ENCODE measurements around the gene PTPRK.
"Not testable (repeated sequence)": the region's sequence is repeated elsewhere in the genome, so short reads cannot be mapped to it uniquely, and the experiment has no call there.

Gene PTPRK

DNA sequence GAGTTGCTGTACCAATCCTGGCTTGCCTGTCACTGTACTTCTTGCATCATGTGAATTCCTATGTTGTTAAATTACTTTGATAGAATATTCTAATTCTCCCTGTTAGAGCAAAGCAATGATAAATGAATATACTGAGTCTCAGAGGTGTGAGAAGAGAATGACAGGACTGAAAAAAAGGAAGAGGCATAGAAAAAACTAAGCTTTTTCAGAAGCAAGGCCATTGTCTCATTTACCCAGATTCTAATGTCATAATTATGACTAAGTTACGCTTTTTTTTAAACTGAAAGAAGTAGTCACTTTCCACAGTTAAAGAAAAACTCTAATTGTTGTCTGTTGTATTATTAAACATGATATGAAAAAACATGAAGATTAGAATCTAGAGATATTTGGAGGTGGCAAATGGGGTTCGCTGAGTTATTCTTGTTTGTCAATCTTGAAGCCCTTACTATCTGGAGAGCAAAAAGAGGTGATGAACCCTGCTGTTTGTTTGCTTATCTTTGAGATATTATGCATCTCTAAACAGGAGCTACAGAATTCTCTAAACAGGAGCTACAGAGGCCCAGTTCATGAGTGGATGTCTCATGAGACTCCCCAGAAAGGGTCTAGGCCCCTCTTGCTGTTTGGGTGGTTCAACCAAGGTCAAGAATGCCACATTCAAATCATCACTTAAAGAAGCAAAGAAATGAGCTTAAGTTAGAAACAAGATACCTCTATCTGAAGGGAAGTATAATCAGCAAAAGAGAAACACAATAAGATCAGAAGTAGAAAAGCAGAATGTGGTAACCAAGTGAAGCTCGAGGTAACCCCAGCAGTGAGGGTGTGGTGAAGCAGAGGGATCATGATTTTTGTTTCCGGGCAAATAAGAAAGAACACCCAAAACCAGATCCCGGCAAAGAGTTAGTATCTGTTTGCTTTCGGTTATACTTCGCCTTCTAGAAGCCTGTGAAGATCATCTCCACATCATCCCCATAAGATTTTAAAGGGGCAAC, 586.3 kb downstream of the PTPRK start:
- TF ChIP-seq, protein P1, sequence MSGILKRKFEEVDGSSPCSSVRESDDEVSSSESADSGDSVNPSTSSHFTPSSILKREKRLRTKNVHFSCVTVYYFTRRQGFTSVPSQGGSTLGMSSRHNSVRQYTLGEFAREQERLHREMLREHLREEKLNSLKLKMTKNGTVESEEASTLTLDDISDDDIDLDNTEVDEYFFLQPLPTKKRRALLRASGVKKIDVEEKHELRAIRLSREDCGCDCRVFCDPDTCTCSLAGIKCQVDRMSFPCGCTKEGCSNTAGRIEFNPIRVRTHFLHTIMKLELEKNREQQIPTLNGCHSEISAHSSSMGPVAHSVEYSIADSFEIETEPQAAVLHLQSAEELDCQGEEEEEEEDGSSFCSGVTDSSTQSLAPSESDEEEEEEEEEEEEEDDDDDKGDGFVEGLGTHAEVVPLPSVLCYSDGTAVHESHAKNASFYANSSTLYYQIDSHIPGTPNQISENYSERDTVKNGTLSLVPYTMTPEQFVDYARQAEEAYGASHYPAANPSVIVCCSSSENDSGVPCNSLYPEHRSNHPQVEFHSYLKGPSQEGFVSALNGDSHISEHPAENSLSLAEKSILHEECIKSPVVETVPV (CRISPR knock-in tag; IDR thresholded peaks at IDR 0.05): no peak
- TF ChIP-seq ZNF565 (CRISPR knock-in tag; conservative IDR thresholded peaks at IDR 0.05; ENCODE audit: low read depth) (no peak), TCF4 (CRISPR knock-in tag; IDR thresholded peaks at IDR 0.05; ENCODE audit: borderline replicate concordance) (no peak), ZC3H10 (CRISPR knock-in tag; IDR thresholded peaks at IDR 0.05) (no peak), ZFP3 (CRISPR knock-in tag; IDR thresholded peaks at IDR 0.05) (no peak), ZFP30 (CRISPR knock-in tag; IDR thresholded peaks at IDR 0.05) (no peak), TOX (CRISPR knock-in tag; IDR thresholded peaks at IDR 0.05; ENCODE audit: borderline replicate concordance) (no peak)
- ATAC-seq: no peak

DNA sequence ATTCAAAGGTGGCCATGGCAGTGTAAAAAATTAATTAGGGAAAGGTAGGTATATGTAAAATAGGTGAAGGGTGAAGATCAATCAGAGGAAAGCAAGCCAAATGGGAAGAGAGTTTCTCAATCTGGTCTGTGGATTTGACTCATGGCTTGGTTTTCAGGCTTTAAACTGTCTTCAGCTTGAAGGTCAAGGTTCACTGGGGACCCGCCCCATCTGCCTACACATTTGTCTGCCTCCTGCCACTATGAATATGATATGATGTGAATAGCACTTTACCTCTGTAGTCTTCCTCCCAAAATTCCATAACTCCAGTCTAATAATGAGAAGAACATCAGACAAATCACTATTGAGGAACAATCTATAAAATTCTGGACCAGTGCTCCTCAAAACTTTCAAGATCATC, 587.3 kb downstream of the PTPRK start:
- TF ChIP-seq, protein P2, sequence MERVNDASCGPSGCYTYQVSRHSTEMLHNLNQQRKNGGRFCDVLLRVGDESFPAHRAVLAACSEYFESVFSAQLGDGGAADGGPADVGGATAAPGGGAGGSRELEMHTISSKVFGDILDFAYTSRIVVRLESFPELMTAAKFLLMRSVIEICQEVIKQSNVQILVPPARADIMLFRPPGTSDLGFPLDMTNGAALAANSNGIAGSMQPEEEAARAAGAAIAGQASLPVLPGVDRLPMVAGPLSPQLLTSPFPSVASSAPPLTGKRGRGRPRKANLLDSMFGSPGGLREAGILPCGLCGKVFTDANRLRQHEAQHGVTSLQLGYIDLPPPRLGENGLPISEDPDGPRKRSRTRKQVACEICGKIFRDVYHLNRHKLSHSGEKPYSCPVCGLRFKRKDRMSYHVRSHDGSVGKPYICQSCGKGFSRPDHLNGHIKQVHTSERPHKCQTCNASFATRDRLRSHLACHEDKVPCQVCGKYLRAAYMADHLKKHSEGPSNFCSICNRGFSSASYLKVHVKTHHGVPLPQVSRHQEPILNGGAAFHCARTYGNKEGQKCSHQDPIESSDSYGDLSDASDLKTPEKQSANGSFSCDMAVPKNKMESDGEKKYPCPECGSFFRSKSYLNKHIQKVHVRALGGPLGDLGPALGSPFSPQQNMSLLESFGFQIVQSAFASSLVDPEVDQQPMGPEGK (CRISPR knock-in tag; IDR thresholded peaks at IDR 0.05; ENCODE audit: borderline replicate concordance): no peak
- no peak for TF ChIP-seq TOX (CRISPR knock-in tag; IDR thresholded peaks at IDR 0.05; ENCODE audit: borderline replicate concordance)
- TF ChIP-seq ISL1 (CRISPR knock-in tag; IDR thresholded peaks at IDR 0.05): no peak
- no peak for TF ChIP-seq ZNF565 (CRISPR knock-in tag; conservative IDR thresholded peaks at IDR 0.05; ENCODE audit: low read depth)
- TF ChIP-seq, protein P1 (CRISPR knock-in tag; IDR thresholded peaks at IDR 0.05): no peak
- no peak for TF ChIP-seq ZNF70 (CRISPR knock-in tag; IDR thresholded peaks at IDR 0.05)
- no peak for TF ChIP-seq ZNF8 (CRISPR knock-in tag; IDR thresholded peaks at IDR 0.05)
- TF ChIP-seq, protein P3, sequence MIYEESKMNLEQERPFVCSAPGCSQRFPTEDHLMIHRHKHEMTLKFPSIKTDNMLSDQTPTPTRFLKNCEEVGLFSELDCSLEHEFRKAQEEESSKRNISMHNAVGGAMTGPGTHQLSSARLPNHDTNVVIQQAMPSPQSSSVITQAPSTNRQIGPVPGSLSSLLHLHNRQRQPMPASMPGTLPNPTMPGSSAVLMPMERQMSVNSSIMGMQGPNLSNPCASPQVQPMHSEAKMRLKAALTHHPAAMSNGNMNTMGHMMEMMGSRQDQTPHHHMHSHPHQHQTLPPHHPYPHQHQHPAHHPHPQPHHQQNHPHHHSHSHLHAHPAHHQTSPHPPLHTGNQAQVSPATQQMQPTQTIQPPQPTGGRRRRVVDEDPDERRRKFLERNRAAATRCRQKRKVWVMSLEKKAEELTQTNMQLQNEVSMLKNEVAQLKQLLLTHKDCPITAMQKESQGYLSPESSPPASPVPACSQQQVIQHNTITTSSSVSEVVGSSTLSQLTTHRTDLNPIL (CRISPR knock-in tag; IDR thresholded peaks at IDR 0.05; ENCODE audit: low read depth): no peak
- ATAC-seq: no peak

DNA sequence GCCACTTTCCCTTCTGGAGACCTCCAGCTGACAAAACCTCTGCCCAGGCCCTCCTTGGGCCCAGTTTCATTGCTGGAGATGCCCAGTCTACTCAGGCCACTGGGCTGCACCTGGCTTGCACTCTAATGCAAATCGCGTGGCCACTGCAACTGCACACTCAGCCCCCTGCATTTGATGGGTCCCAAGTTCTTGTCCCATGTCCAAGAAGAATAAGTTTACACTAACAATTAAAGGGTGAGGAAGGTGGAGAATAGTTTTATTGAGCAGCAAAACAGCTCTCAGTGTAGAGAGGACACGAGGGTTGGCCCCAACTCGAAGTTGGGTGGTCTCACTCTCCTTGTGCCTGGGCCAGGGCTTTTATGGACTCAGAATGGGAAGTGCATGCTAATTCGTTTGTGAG, 587.7 kb downstream of the PTPRK start:
- no peak for ATAC-seq
- TF ChIP-seq SNAI2 (CRISPR knock-in tag; IDR thresholded peaks at IDR 0.05) (no peak), ZC3H10 (CRISPR knock-in tag; IDR thresholded peaks at IDR 0.05) (no peak), ZNF70 (CRISPR knock-in tag; IDR thresholded peaks at IDR 0.05) (no peak)
- TF ChIP-seq, protein P4, sequence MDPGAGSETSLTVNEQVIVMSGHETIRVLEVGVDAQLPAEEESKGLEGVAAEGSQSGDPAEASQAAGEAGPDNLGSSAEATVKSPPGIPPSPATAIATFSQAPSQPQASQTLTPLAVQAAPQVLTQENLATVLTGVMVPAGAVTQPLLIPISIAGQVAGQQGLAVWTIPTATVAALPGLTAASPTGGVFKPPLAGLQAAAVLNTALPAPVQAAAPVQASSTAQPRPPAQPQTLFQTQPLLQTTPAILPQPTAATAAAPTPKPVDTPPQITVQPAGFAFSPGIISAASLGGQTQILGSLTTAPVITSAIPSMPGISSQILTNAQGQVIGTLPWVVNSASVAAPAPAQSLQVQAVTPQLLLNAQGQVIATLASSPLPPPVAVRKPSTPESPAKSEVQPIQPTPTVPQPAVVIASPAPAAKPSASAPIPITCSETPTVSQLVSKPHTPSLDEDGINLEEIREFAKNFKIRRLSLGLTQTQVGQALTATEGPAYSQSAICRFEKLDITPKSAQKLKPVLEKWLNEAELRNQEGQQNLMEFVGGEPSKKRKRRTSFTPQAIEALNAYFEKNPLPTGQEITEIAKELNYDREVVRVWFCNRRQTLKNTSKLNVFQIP (CRISPR knock-in tag; IDR thresholded peaks at IDR 0.05; ENCODE audit: borderline replicate concordance, low read depth): no peak

DNA sequence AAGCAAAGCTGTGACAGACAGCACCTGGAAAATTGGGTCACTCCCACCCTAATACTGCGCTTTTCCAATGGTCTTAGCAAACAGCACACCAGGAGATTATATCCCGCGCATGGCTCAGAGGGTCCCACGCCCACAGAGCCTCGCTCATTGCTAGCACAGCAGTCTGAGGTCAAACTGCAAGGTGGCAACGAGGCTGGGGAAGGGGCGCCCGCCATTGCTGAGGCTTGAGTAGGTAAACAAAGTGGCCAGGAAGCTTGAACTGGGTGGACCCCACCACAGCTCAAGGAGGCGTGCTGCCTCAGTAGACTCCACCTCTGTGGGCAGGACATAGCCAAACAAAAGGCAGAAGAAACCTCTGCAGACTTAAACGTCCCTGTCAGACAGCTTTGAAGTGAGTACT, 594.0 kb downstream of the PTPRK start:
- not testable (repeated sequence) for ATAC-seq

DNA sequence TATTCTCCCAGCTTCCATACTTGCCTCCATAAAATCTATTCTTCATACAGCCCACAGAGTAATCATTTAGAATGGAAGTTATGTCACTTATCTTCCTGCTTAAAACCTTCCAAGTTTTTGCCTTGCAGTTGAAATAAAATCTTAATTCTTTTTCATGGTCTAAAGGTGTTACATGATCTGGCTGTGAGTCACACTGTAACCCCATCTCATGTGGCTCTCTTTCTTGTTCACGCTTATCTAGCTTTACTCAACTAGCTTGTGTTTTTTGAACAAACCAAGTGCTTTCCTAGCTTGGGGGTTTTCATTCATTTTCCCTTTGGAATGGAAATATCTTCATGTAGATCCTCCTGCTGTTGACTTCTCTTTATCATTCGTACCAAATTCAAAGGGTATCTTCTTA, 596.0 kb downstream of the PTPRK start:
- no peak for TF ChIP-seq TCF4 (CRISPR knock-in tag; IDR thresholded peaks at IDR 0.05; ENCODE audit: borderline replicate concordance)
- no peak for TF ChIP-seq OSR1 (CRISPR knock-in tag; IDR thresholded peaks at IDR 0.05)
- no peak for TF ChIP-seq ZNF8 (CRISPR knock-in tag; IDR thresholded peaks at IDR 0.05)
- no peak for ATAC-seq

All from SK-N-SH treated with all-trans-retinoic acid at 6 μM for 48 hours (cell line).